Neutrophil (primary cell): Measurements from ENCODE around the gene NBEAL2.

Experiments
- H3K27ac ChIP-seq: fragments of 200-600 bp; sonication (generic); 2 replicates; pipeline ENCODE4 v1.5.1; 2016; ENCODE audit warnings: mild to moderate bottlenecking, moderate library complexity
- H3K27me3 ChIP-seq: fragments of 200-600 bp; sonication (generic); 2 replicates; pipeline ENCODE4 v1.6.0; 2016; ENCODE audit warnings: mild to moderate bottlenecking
- H3K36me3 ChIP-seq: fragments of 200-600 bp; sonication (generic); 2 replicates; pipeline ENCODE4 v1.5.1; 2017
- H3K4me1 ChIP-seq, 2 experiments: fragments of 200-600 bp in 1 of 2; sonication (generic) in 1 of 2; 1 replicate in 1 of 2; 2 replicates in 1 of 2; pipeline versions ENCODE4 v1.5.1 to v1.6.1; 2013 to 2016; ENCODE audit warnings: low read depth in 1 of 2, low read length in 1 of 2, mild to moderate bottlenecking in 1 of 2, moderate library complexity in 1 of 2; ENCODE audit not compliant: control insufficient read depth in 1 of 2, insufficient read depth in 1 of 2
- H3K4me3 ChIP-seq, 2 experiments: fragments of 200-600 bp in 1 of 2; sonication (generic) in 1 of 2; 1 replicate in 1 of 2; 2 replicates in 1 of 2; pipeline ENCODE4 v1.5.1; 2013 to 2016; ENCODE audit warnings: low read depth in 1 of 2, low read length in 1 of 2, mild to moderate bottlenecking in 1 of 2, moderate library complexity in 1 of 2
- H3K9me3 ChIP-seq: fragments of 200-600 bp; sonication (generic); 2 replicates; pipeline ENCODE4 v1.5.1; 2016
- TF ChIP-seq, protein P1 (sequence below): fragments of 200-600 bp; sonication (generic); IDR thresholded peaks from 2 replicates; pipeline ENCODE4 v1.5.1; 2016; ENCODE audit warnings: antibody characterized with exemption

NBEAL2 gene

DNA sequence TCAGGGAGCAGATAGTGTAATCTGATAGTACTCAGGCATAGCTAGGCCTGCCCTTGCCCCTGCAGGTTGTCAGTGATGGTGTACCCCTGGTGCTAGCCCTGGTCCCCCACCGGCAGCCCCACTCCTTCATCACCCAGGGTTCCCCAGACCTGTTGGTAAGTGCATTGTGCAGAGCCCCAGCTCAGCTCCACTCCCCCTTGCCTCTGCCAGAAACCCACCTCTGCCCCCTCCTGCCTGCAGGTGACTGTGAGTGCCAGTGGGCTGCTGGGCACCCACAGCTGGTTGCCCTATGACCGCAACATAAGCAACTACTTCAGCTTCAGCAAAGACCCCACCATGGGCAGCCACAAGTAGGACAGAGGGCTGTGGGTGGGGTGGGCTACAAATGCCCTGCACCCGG, 27.5 kb downstream of the NBEAL2 start:
- TF ChIP-seq, protein P1, sequence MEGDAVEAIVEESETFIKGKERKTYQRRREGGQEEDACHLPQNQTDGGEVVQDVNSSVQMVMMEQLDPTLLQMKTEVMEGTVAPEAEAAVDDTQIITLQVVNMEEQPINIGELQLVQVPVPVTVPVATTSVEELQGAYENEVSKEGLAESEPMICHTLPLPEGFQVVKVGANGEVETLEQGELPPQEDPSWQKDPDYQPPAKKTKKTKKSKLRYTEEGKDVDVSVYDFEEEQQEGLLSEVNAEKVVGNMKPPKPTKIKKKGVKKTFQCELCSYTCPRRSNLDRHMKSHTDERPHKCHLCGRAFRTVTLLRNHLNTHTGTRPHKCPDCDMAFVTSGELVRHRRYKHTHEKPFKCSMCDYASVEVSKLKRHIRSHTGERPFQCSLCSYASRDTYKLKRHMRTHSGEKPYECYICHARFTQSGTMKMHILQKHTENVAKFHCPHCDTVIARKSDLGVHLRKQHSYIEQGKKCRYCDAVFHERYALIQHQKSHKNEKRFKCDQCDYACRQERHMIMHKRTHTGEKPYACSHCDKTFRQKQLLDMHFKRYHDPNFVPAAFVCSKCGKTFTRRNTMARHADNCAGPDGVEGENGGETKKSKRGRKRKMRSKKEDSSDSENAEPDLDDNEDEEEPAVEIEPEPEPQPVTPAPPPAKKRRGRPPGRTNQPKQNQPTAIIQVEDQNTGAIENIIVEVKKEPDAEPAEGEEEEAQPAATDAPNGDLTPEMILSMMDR: no peak
- Histone ChIP-seq H3K27ac (peak overlapping the region; percentile 20), H3K4me3 (no peak overlapping the region), H3K9me3 (peaks cover 6% of the 10 kb centered on the region), H3K27me3 (no peaks in the 10 kb centered on the region), H3K36me3 (peaks cover 97% of the 10 kb centered on the region), H3K4me1 (peaks cover 0 to 12% of the 10 kb centered on the region in 2 experiments)

DNA sequence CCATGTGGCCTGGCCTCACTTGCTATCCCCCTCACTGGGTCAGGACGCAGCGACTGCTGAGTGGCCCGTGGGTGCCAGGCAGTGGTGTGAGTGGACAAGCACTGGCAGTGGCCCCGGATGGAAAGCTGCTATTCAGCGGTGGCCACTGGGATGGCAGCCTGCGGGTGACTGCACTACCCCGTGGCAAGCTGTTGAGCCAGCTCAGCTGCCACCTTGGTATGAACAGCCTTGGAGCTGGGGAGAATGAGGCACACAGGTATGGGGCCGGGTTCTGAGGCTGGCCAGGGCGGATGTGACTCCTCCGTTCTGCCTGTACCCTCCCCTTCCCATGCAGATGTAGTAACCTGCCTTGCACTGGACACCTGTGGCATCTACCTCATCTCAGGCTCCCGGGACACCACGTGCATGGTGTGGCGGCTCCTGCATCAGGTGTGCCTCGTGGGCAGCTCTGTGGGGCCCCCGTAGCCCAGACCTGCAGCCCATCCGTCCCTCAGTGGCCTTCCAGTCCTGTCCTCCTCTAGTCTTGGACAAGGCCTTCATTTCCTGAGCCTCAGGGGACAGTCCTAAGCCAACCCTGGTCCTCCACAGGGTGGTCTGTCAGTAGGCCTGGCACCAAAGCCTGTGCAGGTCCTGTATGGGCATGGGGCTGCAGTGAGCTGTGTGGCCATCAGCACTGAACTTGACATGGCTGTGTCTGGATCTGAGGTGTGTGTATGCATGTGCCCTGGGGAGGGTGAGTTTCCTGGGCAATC, 28.2 kb downstream of the NBEAL2 start:
- Histone ChIP-seq H3K9me3 (peaks cover 6% of the 10 kb centered on the region), H3K27ac (peak overlapping the region; percentile 20), H3K4me3 (no peak overlapping the region), H3K4me1 (peaks cover 0 to 12% of the 10 kb centered on the region in 2 experiments), H3K27me3 (no peaks in the 10 kb centered on the region), H3K36me3 (peaks cover 97% of the 10 kb centered on the region)
- TF ChIP-seq, protein P1: no peak

DNA sequence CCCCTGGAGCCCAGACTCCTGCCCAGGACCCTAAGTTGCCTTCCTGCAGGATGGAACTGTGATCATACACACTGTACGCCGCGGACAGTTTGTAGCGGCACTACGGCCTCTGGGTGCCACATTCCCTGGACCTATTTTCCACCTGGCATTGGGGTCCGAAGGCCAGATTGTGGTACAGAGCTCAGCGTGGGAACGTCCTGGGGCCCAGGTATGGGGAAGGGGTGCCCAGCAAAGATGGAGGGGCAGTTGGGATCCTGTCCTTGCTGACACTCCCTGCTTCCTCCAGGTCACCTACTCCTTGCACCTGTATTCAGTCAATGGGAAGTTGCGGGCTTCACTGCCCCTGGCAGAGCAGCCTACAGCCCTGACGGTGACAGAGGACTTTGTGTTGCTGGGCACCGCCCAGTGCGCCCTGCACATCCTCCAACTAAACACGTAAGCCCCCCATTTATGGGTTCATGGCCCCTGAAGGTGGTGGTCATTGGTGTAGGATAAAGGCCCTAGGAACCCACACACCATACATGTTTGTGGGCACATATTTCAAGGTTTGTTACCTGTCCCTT, 28.8 kb downstream of the NBEAL2 start:
- H3K36me3 ChIP-seq: peaks cover 97% of the 10 kb centered on the region
- peaks cover 0 to 12% of the 10 kb centered on the region in 2 experiments for H3K4me1 ChIP-seq
- no peaks in the 10 kb centered on the region for H3K27me3 ChIP-seq
- H3K9me3 ChIP-seq: peaks cover 6% of the 10 kb centered on the region
- TF ChIP-seq, protein P1: no peak
- H3K27ac ChIP-seq: peak overlapping the region; percentile 59
- H3K4me3 ChIP-seq: no peak overlapping the region

DNA sequence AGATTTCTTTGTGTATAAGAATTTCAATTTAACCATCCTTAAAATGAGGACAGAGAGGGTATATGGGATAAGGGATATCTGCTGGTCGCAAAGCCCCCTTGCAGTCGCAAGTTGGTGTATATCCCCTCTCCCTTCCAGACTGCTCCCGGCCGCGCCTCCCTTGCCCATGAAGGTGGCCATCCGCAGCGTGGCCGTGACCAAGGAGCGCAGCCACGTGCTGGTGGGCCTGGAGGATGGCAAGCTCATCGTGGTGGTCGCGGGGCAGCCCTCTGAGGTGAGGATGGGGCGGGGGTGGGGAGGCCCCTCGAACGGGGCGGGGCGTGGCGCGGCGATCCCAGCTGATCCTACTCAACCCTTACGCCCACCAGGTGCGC, 29.4 kb downstream of the NBEAL2 start:
- H3K27me3 ChIP-seq: no peaks in the 10 kb centered on the region
- peaks cover 97% of the 10 kb centered on the region for H3K36me3 ChIP-seq
- H3K9me3 ChIP-seq: peaks cover 6% of the 10 kb centered on the region
- TF ChIP-seq, protein P1: no peak
- H3K27ac ChIP-seq: peak overlapping the region; percentile 59
- no peak overlapping the region for H3K4me3 ChIP-seq
- peaks cover 0 to 12% of the 10 kb centered on the region in 2 experiments for H3K4me1 ChIP-seq

DNA sequence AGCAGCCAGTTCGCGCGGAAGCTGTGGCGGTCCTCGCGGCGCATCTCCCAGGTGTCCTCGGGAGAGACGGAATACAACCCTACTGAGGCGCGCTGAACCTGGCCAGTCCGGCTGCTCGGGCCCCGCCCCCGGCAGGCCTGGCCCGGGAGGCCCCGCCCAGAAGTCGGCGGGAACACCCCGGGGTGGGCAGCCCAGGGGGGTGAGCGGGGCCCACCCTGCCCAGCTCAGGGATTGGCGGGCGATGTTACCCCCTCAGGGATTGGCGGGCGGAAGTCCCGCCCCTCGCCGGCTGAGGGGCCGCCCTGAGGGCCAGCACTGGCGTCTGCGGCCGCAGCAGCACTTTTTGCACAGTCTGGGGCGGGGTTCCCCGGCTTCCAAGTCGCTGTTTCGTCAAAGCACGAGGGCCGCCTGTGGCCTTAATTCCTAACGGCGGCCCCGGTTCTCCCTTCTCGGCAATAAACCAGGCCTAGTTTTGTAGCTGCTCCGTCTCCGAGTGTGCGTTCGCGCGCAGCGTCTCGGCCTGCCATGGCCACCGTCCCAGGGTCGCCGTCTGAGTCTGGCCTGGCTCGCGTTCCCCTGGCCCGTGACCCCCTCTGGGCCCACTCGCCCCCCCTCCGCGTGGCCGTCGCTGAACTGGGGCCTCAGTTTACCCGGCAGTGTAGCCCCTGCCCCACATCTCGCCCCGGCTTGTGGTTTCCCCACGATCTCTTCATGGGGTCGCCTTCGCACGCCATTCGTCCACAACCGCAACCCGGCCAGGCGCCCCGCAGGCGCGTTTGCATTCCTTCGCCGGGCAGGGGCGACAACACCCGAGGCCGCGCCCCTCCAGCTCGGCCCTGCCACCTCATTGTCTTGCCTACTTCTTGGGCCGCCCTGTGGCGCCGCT, 30.0 kb downstream of the NBEAL2 start:
- Histone ChIP-seq H3K27me3 (no peaks in the 10 kb centered on the region), H3K4me1 (peaks cover 0 to 12% of the 10 kb centered on the region in 2 experiments), H3K27ac (peak overlapping the region; percentile 59), H3K9me3 (peaks cover 6% of the 10 kb centered on the region), H3K36me3 (peaks cover 97% of the 10 kb centered on the region), H3K4me3 (no peak overlapping the region)
- TF ChIP-seq, protein P1: no peak
